KBM-7 (cell line): ENCODE measurements around the gene TLE3.
A peak's percentile ranks its signal among the peaks of the same experiment; 100 is the strongest.

ENCODE experiments used
- DNase-seq: peaks from one replicate; pipeline ENCODE4 v3.0.0-alpha.2; 2015
- in situ Hi-C: fragments of 300-500 bp; cut with MboI; formaldehyde crosslinking; loops from 2 replicates; pipeline ENCODE4 v1.14.3; 2020; ENCODE audit warnings: low sequenced_read_pairs, low pct_unique_long_range_greater_than_20kb, mixed read lengths

TLE3 gene

DNA sequence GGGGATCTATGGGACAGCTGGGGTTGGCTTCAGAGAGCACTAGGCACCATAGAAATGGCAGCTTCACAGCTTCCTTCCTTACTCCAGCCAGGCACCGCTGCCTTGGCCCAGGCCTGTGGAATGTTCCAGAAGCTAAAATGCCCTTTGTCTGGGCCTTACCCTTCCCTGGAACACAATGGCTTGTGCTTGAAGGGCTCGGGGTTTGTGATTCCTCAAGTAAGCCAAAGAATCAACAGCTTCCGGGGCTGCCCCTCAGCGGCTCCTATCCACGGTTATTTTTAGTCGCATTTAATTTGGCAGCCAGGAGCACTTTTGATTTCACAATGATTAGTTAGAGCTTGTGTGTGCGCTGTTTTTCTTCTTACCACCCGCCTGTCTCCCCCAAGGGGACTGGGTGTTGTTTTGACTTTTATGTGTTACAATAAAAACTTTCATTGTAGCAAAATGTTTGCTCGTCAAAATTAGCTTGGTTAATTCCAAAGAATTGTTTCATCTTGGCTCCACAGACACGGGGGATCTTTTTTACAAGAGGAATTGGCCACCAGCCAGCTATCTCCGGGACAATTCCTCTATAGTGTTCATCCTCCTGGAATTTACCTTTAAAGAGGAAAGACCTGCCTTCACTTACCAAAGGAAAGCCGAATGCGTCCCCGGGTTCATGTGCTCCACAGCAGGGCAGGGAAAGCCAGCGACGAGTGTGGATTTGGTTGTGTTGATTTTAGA is 73.8 kb downstream of the TLE3 start:
- DNase-seq: peak; percentile 41
- in situ Hi-C loops: no loop called here

- in situ Hi-C loops: no loop called here
- peak; percentile 79 for DNase-seq
These were observed 74.5 kb downstream of the TLE3 start for GRCh38 chr15:70023064-70023768.

DNA sequence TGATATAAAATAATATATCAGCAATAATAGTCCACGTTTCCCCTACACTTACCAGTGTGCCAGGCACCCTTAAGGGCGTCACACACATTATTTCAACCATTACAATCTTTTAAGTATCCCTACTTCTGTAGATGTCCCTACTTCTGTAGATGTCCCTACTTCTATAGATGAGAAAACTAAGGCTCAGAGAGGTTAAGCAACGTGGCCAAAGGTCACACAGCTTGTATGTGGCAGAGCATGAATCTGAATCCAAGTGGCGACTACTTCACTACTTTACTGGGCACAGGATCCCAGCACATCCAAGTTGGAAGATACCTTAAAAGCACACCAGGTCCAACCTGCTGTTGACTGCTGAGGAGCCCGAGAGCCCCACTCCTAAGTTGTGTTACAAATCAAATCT is 77.5 kb downstream of the TLE3 start:
- DNase-seq: no peak
- in situ Hi-C loops: no loop called here

DNA sequence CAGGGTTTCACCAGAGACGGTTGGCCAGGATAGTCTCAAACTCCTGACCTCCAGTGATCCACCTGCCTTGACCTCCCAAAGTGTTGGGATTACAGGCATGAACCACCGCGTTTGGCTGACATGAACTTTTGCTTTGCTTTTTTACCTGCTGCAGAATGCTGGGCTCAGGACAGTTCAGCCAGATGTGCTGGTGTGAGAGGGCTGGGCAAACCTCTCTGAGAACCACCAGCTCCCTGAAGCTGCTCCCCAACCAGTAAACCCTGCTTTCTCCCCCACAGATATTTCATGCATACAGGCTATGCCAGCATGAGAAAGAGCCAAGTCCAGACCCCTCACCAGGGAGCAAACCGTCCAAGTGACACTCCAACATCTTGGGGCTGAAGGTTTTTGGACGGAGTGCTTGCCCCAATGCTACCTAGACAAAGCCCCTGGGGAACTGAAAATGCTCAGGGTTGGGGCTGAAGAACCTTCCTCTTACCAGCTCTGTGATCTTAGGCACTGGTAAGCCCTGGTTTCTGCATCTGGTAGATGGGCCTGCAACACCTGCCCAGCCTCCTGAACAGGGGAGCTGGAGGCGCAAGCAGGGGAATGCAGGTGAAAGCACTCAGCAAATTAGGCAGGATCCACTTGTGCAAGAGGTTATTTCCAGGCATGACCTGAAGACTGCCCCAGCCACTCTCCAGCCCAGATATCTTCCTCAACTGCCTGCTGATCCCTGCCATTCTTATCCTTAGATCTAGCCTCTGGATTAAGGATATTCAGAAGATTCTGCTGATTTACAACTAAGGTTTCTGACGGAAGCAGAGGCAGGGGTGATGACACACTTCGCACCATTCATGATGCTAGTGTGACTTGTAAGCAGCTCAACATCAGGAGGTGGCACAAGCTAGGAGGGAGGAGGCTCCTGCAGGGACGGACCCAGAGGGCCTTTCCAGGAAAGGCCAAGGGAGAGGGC is 78.8 kb downstream of the TLE3 start:
- DNase-seq: no peak
- in situ Hi-C loops: no loop called here

GRCh38 chr15:70017801-70018200 is 79.9 kb downstream of the TLE3 start:
- DNase-seq: no peak
- in situ Hi-C loops: no loop called here

GRCh38 chr15:70017025-70017424 is 80.7 kb downstream of the TLE3 start:
- in situ Hi-C loops: no loop called here
- DNase-seq: no peak

GRCh38 chr15:70016511-70016994 is 81.2 kb downstream of the TLE3 start:
- DNase-seq: no peak
- in situ Hi-C loops: no loop called here

GRCh38 chr15:70014860-70015490 is 82.7 kb downstream of the TLE3 start:
- in situ Hi-C loops: no loop called here
- DNase-seq: no peak

- DNase-seq: no peak
- in situ Hi-C loops: no loop called here
These were observed 83.4 kb downstream of the TLE3 start for GRCh38 chr15:70014331-70014730.

- DNase-seq: no peak
- in situ Hi-C loops: no loop called here
These were observed 83.9 kb downstream of the TLE3 start for GRCh38 chr15:70013656-70014313.

- DNase-seq: no peak
- in situ Hi-C loops: no loop called here
These were observed 84.8 kb downstream of the TLE3 start for GRCh38 chr15:70012895-70013294.

DNA sequence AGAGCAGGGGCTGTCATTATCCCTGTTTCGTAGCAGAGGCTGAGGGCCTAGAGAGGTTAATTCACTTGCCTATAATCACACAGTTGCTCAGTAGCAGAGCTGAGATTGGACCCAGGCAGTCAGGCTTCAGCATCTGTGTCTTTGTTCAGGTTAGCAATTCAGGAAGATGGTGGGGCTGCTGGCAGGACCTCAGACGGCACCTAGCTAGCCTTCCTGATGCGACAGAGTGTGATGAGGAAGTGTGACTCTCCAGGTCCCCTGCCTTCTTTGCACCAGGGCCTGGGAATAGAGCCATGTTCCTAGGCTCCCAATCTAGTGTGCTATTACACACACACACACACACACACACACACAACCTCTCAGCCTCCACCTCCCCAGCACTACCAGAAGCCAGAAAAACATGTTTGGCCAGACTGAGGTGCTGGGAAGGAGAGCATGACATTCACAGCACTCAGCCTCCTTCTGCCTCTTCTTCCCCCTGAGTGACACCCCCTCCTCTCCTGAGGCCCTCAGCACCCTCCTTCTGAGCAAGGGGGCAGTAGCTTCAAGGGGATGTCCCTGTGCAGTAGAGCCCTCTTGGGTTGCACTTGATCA is 88.9 kb downstream of the TLE3 start:
- in situ Hi-C loops: no loop called here

GRCh38 chr15:70006259-70007147 is 91.2 kb downstream of the TLE3 start:
- DNase-seq: no peak
- in situ Hi-C loops: no loop called here

More for the DNA sequence above, 88.9 kb downstream of the TLE3 start:
- no peak for DNase-seq

DNA sequence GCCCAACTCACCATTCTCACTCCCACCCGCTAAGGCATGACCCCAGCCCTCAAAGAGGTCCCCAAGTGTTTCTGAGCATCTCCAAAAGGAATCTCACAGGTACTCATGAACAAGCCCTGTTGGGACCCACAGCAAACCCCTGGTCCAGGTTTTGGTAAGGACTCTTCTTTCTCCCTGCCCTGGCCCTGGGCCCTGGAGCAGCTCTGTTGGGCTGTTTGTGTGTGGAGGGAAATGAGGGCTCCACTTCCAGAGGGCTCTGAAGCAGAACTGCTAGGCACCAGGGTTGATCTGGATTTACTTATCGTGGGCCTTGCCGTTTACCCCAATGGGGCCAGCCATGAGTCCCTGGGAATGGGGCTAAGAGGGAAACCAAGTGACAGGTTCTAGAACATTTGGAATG is 92.9 kb downstream of the TLE3 start:
- in situ Hi-C loops: no loop called here
- DNase-seq: no peak

- in situ Hi-C loops: no loop called here
- no peak for DNase-seq
These were observed 94.8 kb downstream of the TLE3 start for GRCh38 chr15:70002897-70003296.

DNA sequence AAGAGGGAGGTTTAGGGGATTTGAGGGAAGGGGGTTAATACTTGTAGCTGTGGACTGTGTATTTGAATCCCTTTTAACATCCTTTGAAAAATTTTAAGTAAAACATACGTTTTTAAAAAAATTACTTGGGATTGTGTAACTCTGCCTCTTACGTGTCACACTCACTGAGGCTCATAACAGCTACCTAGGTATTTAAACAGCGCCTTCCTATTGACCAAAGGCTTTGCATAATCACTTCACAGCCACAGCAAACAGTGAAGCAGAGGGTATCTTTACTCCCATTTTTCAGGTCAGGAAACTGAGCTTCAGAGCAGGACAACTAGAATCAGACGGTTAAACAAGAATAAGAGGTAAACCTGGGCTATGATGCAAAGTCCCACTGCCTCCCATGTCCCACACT is 95.9 kb downstream of the TLE3 start:
- no peak for DNase-seq
- in situ Hi-C loops: no loop called here

- in situ Hi-C loops: no loop called here
- no peak for DNase-seq
These were observed 98.2 kb downstream of the TLE3 start for GRCh38 chr15:69999392-70000085.
